Cardiac fibroblast (primary cell): ENCODE data around the gene CPM.

Source experiments
- DNase-seq, 2 donors: peaks; one replicate each; pipeline versions ENCODE4 v3.0.0 to v3.0.0-alpha.2; 2010; ENCODE audit warnings: low read depth in 2 of 2
- H3K4me3 ChIP-seq, 2 donors: replicated peaks in 1 of 2; 1 replicate in 1 of 2; 2 replicates in 1 of 2; pipeline ENCODE4 v1.5.1; 2011; ENCODE audit warnings: low read depth in 2 of 2, low read length in 2 of 2, mild to moderate bottlenecking in 2 of 2, moderate library complexity in 1 of 2
- CTCF ChIP-seq: IDR thresholded peaks from one replicate; pipeline ENCODE4 v1.5.1; 2011; ENCODE audit warnings: low read depth, mild to moderate bottlenecking, low read length, inconsistent platforms

Gene CPM

GRCh38 chr12:68853396-68854077 lies 79.4 kb downstream of the CPM start:
- no peak overlapping the region for H3K4me3 ChIP-seq
- DNase-seq = no peak
- no peak for TF ChIP-seq CTCF

DNA sequence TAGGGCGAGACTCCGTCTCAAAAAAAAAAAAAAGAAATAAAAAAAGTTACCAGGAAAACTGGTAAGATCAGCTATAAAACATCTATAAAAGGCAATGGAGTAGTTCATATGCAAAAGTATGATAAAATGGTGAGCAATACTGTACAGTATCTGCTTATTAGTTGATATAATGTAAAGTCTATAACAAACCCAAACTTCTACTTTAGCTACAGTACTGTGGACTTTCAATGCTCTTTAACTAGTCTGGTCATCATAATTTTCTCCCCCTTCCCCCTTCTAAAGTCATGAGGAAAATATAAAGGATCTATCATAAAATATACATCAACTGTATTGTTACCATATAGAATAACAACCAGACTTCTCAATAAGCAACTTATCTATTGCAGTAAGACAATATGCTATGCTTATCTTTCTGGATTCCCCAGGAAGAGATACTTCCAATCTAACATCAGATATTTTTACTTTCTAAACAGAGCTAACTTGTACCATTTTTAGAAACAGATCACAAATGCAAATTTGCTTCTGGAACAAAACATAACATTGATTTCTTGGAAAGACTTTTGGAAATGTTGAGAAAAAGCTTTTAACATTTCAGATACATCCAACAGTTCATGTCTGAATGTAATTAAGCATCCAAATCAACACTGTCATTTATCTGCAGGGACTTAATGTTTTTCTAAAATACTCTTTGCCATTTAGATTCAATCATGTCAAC lies 81.2 kb downstream of the CPM start:
- no peak for DNase-seq
- no peak for TF ChIP-seq CTCF
- no peak overlapping the region for H3K4me3 ChIP-seq

GRCh38 chr12:68850390-68850789 lies 82.6 kb downstream of the CPM start:
- DNase-seq = no peak
- TF ChIP-seq CTCF = no peak
- no peak overlapping the region for H3K4me3 ChIP-seq

DNA sequence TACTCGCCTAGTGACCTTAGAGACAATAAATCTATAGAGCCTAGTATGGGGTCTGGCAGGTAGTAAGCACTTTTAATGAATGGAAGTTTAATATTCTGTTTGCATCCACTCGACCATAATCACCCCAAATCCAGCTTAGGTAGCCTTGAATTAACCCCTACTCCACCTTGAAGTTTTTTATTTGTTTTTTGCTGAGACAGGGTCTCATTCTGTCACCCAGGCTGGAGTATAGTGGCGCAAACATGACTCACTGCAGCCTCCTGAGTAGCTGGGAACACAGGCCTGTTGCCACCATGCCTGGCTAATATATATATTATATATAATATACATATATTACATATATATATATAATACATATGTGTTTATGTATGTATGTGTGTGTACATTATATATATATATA lies 86.2 kb downstream of the CPM start:
- DNase-seq = no peak
- TF ChIP-seq CTCF = no peak
- H3K4me3 ChIP-seq = no peak overlapping the region

DNA sequence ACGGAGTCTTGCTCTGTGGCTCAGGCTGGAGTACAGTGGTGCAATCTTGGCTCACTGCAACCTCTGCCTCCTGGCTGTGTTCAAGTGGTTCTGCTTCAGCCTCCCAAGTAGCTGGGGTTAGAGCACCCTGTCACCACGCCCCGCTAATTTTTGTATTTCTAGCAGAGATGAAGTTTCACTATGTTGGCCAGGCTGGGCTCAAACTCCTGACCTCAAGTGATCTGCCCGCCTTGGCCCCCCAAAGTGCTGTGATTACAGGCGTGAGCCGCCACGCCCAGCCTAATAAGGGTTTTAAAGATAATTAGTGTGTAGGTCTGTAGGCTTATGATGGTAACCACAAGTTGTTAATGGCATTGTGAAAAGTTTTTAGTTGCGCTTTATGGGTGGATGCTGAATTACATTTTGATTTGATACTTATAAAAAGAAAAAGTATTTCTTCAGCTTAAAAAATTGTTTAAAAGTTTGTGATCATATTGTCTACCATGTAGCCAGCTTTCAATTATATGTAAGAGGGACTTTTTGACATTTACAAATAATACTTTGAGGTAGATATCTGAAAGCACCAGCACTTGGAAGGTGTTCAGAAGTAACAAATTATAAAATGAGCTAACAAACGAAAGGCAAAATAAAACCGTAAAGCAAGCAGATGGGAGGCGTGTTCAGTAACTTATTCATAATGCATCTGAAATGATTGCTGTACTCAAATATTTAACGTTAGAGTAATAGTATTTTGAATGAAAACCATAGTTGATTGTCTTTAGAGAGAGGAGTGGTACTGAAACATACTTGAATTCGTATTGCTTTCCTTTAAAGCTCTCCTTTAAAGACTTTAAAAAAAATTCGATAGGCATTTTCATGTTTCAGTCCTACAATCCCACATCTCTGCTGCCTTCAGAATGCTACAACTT lies 87.9 kb downstream of the CPM start:
- no peak for DNase-seq
- TF ChIP-seq CTCF = no peak
- H3K4me3 ChIP-seq = no peak overlapping the region

DNA sequence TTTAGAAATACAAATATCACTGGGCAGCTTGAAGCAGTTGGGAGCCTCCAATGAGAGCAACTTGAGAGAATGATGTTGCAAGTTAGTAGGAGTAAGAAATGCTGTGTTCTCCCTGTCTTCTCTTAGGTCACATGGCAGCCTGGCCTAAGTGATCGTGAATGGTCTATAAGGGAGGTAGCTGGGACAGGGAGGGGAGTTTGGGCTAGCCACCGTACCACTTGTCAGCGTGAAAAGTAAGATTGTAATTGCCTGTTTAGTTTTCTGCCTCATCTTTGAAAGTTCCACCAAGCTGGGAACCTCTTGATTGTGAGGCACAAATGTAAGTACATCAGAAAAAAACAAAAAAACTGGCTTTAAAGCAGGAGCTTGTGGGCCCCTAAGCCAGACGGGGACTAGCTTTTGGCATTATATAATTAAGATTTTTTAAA lies 88.6 kb downstream of the CPM start:
- no peak for DNase-seq
- H3K4me3 ChIP-seq = no peak overlapping the region
- TF ChIP-seq CTCF = no peak
